ENCODE data around the gene DDX3X. TPM values are rescaled to one million over a fixed set of nuclear protein-coding genes. Genes with fewer than 3 reads are reported as not detected.

DDX3X gene
- total and polyA plus RNA-seq, 4 donors = 48.4 to 216 (median 85.6) TPM

- Histone ChIP-seq H3K4me3 (ENCODE audit: low read depth in 1 of 3, low read length in 3 of 3) (no peak overlapping the region), H3K27me3 (ENCODE audit: control insufficient read depth in 4 of 4, insufficient read depth in 4 of 4, low read length in 3 of 4) (no peaks in the 10 kb centered on the region), H3K4me1 (ENCODE audit: control insufficient read depth in 4 of 4, insufficient read depth in 4 of 4, low read length in 3 of 4) (no peaks in the 10 kb centered on the region), H3K9ac (ENCODE audit: low read depth in 1 of 2, low read length in 2 of 2) (no peak overlapping the region), H3K9me3 (ENCODE audit: control insufficient read depth in 4 of 4, low read length in 3 of 4) (no peaks in the 10 kb centered on the region), H3K27ac (ENCODE audit: low read depth in 1 of 2, low read length in 2 of 2) (no peak overlapping the region), H3K36me3 (ENCODE audit: control insufficient read depth in 4 of 4, insufficient read depth in 3 of 4, low read depth in 1 of 4, low read length in 3 of 4) (no peaks in the 10 kb centered on the region)
- DNase-seq (ENCODE audit: low spot score) = no peak
- 92% methylated on average over 2 of the region's 2 CpGs for WGBS
- TF ChIP-seq JUND (IDR thresholded peaks at IDR 0.05) = no peak
- TF ChIP-seq TAF1 (conservative IDR thresholded peaks at IDR 0.05) = no peak
- TF ChIP-seq FOXA2 (IDR thresholded peaks at IDR 0.05) = no peak
- no peak for TF ChIP-seq RAD21 (IDR thresholded peaks at IDR 0.05)
- TF ChIP-seq FOXA1 (IDR thresholded peaks at IDR 0.05) = no peak
- TF ChIP-seq HNF4G (IDR thresholded peaks at IDR 0.05) = no peak
- no peak for TF ChIP-seq SP1 (IDR thresholded peaks at IDR 0.05)
- TF ChIP-seq REST (IDR thresholded peaks at IDR 0.05) = no peak
- no peak for TF ChIP-seq YY1 (IDR thresholded peaks at IDR 0.05)
- no peak for TF ChIP-seq EGR1 (IDR thresholded peaks at IDR 0.05; ENCODE audit: low read depth in 2 of 2)
- TF ChIP-seq NR2F2 (IDR thresholded peaks at IDR 0.05) = no peak
- TF ChIP-seq ATF3 (IDR thresholded peaks at IDR 0.05) = no peak
- no peak for TF ChIP-seq RXRA (IDR thresholded peaks at IDR 0.05)
Measured at GRCh38 chrX:41301438-41301824, 32.5 kb upstream of the DDX3X start.

- Histone ChIP-seq H3K27ac (ENCODE audit: low read depth in 1 of 2, low read length in 2 of 2) (no peak overlapping the region), H3K9ac (ENCODE audit: low read depth in 1 of 2, low read length in 2 of 2) (no peak overlapping the region), H3K27me3 (ENCODE audit: control insufficient read depth in 4 of 4, insufficient read depth in 4 of 4, low read length in 3 of 4) (no peaks in the 10 kb centered on the region), H3K9me3 (ENCODE audit: control insufficient read depth in 4 of 4, low read length in 3 of 4) (no peaks in the 10 kb centered on the region), H3K36me3 (ENCODE audit: control insufficient read depth in 4 of 4, insufficient read depth in 3 of 4, low read depth in 1 of 4, low read length in 3 of 4) (no peaks in the 10 kb centered on the region), H3K4me1 (ENCODE audit: control insufficient read depth in 4 of 4, insufficient read depth in 4 of 4, low read length in 3 of 4) (no peaks in the 10 kb centered on the region), H3K4me3 (ENCODE audit: low read depth in 1 of 3, low read length in 3 of 3) (no peak overlapping the region)
- WGBS = 44% methylated on average over 6 of the region's 6 CpGs
- no peak for DNase-seq (ENCODE audit: low spot score)
- no peak for TF ChIP-seq FOXA1 (IDR thresholded peaks at IDR 0.05)
Measured at GRCh38 chrX:41302370-41302769, 31.6 kb upstream of the DDX3X start.

- H3K27me3 ChIP-seq (ENCODE audit: control insufficient read depth in 4 of 4, insufficient read depth in 4 of 4, low read length in 3 of 4) = no peaks in the 10 kb centered on the region
- TF ChIP-seq NR2F2 (IDR thresholded peaks at IDR 0.05) = no peak
- no peak for TF ChIP-seq YY1 (IDR thresholded peaks at IDR 0.05)
- TF ChIP-seq SP1 (IDR thresholded peaks at IDR 0.05) = no peak
- no peak for TF ChIP-seq RXRA (IDR thresholded peaks at IDR 0.05)
- TF ChIP-seq TAF1 (conservative IDR thresholded peaks at IDR 0.05) = no peak
- no peak for TF ChIP-seq REST (IDR thresholded peaks at IDR 0.05)
- TF ChIP-seq JUND (IDR thresholded peaks at IDR 0.05) = no peak
- TF ChIP-seq HNF4A (conservative IDR thresholded peaks at IDR 0.05) = no peak
- no peak for TF ChIP-seq MAX (IDR thresholded peaks at IDR 0.05)
- no peak for TF ChIP-seq FOXA1 (IDR thresholded peaks at IDR 0.05)
- no peak for TF ChIP-seq FOXA2 (IDR thresholded peaks at IDR 0.05)
- TF ChIP-seq GABPA (IDR thresholded peaks at IDR 0.05 in 1 of 2, conservative IDR thresholded peaks at IDR 0.05 in 1 of 2) = no peak
- no peak overlapping the region for H3K4me3 ChIP-seq (ENCODE audit: low read depth in 1 of 3, low read length in 3 of 3)
- no peak for DNase-seq (ENCODE audit: low spot score)
- no peak overlapping the region for H3K27ac ChIP-seq (ENCODE audit: low read depth in 1 of 2, low read length in 2 of 2)
- H3K9ac ChIP-seq (ENCODE audit: low read depth in 1 of 2, low read length in 2 of 2) = no peak overlapping the region
- H3K4me1 ChIP-seq (ENCODE audit: control insufficient read depth in 4 of 4, insufficient read depth in 4 of 4, low read length in 3 of 4) = no peaks in the 10 kb centered on the region
- H3K36me3 ChIP-seq (ENCODE audit: control insufficient read depth in 4 of 4, insufficient read depth in 3 of 4, low read depth in 1 of 4, low read length in 3 of 4) = no peaks in the 10 kb centered on the region
- no peaks in the 10 kb centered on the region for H3K9me3 ChIP-seq (ENCODE audit: control insufficient read depth in 4 of 4, low read length in 3 of 4)
- WGBS = 79% methylated on average over 6 of the region's 6 CpGs
Measured at GRCh38 chrX:41303013-41303412, 30.9 kb upstream of the DDX3X start.
